GM19452 (cell line): ENCODE data around the gene PLVAP.
"Not testable (repeated sequence)": the region's sequence is repeated elsewhere in the genome, so short reads cannot be mapped to it uniquely, and the experiment has no call there.

Source experiments
- ATAC-seq: cut with Tn5 transposase; IDR thresholded peaks from one replicate; pipeline ENCODE4 v1.9.1; 2021; ENCODE audit not compliant: unreplicated experiment

Gene PLVAP

DNA sequence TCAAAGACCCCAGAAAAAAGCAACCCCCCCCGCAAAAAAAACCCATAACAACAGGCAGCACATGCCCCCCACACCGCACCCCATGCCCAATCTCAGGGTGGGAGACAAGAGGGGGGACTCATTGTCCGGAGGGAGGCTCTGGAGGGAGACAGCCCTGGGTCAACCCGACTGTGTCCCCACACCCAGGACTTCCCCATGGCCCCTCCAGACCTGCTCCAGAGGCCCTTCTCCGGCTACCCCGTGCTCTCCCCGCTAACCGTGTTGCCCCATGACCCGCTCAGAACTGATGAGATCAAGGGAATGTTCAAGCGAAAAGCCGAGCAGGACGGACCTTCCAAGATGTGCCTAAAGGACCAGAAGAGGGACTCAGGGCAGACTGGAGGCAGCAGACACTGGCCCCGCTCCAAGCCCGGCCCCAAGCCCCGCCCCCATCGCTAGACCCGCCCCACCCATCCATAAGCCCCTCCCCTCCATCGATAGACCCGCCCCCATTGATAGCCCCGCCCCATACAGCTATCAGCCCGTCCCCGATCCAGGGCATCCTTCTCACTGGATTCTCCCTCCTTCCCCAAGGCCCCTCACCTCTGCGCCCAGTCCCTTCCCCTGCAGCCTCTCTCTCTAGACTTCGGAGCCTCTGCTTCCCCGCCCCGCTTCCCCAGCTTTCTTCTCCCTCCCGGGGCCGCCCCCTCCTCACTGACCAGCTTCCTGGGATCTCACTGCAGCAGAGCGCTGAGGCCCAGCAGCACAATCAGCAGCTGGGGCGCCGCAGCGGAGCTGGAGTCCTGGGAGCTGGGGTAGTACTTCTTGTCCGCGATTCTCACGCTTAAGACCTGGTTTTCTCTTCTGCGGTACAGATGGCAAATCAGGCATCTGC, 26.1 kb upstream of the PLVAP start:
- ATAC-seq: no peak

DNA sequence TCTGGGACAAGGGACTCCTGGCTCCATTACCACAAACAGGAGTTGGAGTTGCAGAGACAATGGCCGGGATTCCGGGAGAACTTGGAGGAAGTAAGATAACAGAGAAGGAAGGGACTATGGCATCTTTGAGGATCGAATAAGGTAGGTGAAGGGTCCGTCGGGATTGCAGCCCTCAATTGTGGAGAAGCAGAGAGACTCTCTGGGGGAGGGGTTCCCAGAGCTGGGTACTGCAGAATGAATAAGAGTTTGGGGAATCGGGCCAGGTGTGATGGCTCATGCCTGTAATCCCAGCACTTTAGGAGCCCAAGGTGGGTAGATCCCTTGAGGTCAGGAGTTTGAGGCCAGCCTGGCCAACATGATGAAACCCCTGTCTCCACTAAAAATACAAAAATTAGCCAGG, 24.5 kb upstream of the PLVAP start:
- no peak for ATAC-seq

DNA sequence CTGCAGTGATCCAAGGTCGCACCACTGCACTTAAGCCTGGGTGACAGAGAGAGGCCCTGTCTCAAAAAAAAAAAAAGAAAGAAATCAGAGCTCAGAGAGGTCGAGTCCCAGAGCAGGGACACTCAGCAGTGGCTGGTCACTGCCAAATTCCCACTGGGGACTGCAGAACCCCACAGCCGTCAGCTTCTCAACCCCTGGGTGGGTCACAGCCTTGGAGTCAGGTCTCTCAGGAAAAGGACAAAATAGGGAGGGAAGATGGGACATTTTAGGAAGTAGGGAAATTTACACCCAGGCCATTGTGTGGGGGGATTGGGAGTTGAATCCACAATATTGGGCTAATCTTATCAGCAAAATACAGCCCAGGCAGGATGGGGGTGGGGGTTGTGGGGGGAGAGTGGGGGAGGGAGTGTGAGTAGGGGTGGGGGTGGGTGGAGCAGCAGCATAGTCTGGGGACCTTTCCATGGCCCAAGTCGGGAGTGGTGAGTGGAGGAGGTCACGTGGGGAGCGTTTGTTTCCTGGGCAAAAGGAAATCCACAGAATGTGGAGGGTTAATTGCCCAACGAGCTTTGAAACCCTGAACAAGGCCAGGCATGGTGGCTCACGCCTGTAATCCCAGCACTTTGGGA, 21.9 kb upstream of the PLVAP start:
- no peak for ATAC-seq

DNA sequence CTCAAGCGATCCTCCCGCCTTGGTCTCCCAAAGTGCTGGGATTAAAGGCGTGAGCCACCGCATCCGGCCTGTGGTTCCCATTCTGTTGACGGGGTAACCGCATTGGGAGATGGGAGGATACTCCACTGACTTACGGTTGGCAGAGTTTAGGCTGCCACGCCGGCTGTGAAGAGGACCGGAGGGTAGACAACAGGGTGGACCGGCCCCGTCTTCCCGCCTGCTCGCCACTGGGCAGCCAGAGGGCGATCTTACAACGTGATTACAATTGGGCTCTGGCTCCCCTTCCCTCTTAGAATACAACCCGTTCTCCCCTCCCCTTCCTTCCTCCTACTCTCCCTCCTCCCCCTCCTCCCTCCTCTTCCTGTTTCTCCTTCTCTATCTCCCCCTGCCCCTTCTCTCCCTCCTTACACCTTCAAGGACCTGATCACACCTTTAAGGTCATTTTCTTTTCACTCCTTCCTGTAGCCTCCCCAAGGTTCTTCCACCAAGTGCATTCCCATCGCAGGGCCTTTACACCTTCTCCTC, 17.8 kb upstream of the PLVAP start:
- no peak for ATAC-seq

DNA sequence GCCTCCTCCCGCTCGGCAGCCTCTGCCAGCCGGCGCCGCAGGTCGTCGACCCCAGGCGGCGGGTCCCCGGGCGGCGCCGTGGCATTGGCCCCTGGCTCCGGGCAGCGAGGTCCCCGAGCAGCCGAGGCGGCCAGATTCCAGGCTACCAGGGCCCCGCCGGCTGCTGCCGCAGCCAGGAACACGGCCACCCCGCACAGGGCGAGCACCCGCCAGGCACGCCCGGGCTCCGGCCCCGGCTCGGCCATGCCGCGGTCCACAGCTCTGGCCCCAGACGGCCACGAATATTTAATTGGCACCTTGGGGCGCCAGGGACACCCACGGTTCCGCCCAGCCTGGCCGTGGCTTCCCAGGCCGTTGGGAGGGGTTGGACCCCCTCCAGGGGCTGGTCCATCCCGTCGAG, 16.8 kb upstream of the PLVAP start, which contains the start of gene CCDC194:
TSS of gene CCDC194 (minus strand) at position 283 of the 400 bp plus-strand sequence. CDS start at position 245, 38 bp downstream.
- no peak for ATAC-seq

DNA sequence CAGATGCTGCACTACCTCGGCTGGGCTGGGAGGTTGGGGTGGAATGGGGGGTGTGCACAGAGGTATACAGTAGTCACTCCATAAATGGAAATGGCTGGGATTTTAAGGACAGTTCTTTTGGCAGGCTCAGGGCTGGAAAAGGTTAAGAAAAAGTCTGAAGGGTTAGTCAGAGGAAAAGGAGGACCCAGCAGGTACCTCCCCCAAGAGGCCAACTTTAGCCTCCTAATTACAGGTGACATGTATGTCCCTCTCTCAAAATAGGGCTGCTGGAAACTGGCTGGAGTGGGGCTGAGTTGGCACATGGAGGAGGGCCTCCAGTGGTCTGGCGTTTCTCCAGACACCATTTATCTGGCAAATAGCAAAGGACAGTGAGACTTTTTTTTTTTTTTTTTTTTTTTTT, 15.9 kb upstream of the PLVAP start:
- no peak for ATAC-seq

DNA sequence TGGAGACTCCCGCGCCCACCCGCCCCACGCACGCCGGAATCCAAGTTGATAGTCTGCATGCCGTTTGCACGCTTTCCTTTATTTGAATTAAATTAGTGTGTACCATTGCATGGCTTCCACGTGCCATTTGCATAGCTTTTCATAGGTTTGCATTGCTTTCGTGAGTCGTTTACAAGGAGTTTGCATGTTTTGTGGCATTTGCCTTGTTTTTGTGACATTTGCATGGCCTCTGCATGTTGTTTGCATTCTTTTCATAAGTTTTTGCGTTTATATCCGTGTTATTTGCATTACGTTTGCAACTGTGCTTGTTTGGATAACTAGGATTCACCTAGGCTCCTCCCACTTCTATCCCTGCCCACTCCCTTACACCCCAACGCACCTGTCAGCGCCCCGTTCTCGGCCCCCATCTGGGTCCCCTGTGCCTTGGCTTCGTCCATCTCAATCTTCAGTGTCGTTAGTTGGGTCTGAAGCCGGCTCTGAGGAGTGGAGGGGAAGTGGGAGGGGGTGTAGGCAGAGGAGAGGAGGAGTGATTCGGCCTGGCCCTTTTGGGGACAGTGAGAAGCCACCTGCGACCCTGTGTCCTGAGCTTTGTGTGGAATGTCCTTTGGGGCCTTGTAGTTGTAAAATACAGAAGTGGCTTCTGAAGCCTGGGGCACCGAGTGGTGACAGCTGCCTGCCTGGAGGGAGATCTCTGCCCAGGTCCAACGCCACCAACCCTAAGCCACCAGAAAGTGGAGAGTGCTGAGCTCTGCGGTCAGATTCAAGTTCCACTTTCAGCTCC, 14.4 kb upstream of the PLVAP start:
- ATAC-seq: no peak

DNA sequence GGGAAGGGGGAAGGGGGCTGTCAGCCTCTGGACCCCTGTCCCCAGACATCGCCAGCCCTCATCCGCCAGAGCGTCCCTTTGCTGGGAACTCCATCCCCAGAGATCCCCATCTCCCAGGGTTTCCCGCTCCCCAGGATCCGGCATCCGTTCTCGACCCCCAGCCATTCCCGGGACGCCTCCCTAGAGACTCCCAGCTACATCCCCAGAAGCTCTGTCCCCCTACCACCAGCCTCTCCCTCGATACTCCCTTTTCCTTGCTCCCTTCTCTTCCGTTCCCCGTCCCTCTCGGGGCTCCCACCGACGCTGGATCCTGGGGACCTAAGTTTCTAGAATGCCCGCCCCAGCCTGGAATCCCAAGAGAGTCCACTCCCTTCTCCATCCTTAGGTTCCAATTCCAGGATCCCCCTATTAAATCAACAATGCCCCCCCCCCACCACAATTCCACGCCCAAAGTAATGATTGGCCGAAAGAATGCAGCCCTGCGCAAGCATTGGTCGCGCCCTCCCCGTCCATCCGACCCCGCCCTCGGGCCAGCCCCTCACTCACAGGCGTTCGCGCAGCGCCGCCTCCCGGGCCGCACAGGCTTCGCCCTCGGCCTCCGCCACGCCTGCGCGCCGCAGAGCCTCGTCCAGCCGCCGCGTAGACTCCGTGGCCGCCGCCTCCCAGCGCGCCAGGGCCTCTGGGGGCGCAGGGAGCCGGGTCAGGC, 13.7 kb upstream of the PLVAP start:
- peak; percentile 92 for ATAC-seq

DNA sequence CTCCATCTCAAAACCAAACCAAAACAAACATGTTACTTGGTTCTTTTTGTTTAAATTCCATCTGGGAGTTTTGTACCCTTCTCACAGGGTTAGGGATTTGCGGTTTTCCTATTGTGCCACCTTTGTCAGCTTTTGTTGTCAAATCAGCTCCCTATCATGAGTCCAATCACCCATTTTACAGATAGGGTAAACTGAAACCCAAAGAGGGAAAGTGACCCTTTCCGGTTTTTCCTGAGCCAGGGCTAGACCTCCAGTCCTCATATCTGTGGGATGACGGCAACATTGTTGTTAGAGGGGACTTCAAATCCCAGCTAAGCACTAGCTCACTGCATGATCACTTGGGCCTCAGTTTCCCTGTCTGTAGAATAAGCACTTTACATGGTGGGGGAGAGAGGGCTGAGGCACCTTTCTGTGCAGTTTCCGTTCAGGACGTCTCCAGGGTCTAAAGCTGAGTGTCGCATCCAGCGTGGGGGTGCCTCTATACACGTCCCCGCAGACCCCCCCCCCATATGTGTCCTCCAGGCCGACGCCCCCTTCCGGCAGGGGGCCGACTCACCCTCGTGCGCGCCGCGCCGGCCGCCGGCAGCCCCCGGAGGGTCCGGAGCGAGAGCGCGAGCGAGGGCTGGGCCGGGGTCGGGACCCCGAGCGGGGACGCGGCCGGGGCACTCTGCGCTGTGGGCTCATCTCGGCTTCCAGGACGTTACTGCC, 13.0 kb upstream of the PLVAP start:
- ATAC-seq: no peak

DNA sequence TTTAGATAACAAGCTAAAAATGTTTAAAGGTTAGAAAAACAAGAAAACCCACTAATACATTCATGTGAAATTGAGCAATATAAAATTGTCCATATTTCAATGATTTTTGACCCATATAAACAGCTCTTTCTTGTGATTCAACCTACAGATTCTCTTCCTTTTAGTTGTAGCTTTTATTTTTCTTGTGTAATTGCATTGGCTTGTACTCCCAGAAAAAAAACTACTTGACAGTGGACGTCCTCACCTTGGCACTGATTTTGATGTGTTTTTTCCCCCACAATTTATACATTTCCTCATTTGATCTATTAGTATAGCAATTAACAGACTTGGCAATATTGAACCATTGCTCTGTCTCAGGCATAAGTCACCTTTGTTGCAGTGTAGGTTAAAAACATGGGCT, 12.1 kb upstream of the PLVAP start:
- ATAC-seq: no peak

DNA sequence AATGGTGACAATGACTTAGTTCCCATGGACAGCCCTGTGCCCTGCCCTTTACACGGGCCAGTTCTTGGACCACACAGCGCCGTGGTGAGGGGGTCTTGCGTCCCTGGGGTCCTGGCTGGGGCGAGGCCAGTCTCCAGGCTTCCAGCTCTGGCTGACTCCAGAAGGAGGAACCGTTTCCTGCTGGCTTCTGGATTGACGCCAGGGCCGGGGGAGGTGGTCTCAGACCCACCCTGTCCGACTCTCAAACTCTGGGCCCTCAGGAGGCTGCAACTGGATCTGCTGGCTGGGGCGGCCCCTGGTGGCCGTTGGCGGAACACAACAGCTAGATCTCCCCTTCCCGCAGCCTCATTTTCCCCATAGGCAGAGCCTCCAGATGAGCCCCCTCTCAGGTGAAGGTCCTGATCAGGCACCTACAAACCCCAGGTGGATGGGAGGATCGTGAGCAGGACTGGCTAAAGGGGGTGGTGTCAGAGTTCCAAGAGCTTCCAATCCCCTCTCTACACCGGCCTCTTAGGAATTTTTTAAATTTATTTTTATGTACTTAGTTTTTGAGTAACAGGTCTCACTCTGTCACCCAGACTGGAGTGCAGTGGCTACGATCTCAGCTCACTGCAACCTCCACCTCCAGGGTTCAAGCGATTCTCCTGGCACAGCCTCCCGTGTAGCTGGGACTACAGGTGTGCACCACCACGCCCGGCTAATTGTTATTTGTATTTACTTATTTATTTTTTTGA, 8.9 kb upstream of the PLVAP start:
- ATAC-seq: no peak

DNA sequence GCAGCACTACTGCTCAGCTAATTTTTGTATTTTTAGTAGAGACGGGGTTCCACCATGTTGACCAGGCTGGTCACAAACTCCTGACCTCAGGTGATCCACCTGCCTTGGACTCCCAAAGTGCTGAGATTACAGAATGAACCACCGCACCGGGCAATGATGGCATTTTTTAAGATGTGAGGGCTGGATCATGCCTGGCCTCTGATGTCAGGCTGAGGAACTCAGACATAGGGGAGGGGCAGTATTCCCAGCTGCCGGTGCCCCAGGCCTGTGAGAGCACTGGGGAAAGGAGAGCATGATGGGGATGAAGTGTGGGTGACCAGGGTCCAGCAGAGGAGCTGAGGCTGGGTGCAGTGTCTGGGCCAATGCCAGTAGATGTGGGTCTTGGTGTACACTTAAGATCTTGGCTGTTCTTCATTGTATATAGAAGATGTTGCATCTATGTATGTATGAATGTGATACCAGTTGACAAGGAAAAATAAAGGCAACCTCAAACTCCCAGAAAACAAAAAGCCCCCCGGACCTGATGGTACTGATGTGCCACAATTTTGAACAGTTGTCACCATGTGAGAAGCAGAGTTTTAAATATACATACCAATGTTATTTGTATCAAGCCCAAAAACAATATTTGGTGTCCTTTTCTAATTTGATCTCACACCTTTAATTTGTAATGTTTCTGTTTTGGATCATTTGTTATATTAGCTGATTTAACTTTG, 3.4 kb upstream of the PLVAP start:
- ATAC-seq: no peak

DNA sequence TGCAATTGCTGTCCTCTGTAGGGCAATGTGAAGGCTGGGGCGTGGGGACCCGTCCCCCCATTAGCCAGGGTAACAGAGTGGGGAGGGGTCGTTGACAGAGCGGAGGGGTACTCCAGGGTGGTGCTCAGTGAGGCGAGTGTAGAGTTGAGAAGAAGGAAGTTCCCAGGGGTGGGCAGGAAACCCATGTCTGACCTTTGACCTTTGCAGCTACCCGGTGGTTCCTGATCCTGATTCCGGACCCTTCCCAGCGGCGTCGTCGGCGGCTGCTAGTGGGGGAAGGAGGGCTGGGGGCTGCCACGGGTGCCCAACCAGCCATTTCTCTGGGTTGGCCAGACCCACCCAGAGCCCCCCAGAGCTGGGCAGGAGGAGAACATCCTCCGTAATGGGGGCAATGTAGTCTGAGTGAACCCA, 2.1 kb upstream of the PLVAP start:
- ATAC-seq: no peak

DNA sequence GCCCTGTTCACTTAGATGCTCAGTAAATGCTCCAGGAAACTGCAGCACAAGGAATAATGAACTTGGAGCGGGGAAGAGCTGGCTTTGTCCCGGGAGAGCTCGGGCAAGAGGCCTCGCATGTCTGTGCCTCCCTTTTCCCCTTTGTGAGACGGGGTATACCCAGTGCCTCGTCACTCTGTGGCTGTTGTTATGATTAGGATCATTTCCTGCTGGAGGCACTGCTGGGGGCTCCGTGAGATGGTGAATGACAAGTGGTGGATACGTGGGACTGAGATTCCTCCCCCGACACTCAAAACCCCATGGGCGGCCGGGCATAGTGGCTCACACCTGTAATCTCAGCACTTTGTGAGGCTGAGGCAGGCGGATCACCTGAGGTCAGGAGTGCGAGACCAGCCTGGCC, 1.1 kb upstream of the PLVAP start:
- no peak for ATAC-seq

DNA sequence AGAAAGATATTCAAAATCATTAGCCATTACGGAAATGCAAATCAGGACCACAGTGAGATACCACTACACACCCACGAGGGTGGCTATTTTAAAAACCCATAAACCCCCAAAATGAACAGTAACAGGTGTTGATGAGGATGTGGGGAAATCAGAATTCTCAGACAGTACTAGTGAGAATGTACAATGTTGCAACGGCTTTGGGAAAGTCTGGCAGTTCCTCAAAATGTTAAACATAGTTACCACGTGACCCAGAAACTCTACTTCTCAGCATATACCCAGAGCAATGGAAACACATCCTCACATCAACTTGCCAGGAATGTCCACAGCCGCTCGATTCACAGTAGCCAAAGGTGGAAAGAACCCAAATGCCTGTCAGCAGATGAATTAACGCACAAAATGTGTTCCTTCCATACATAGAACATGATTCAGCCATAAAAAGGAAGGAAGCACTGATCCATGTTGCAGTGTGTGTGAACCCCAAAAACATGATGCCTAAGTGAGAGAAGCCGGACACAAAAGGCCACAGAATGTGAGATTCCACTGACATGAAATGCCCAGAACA, 7.0 kb downstream of the PLVAP start:
- peak; percentile 77 for ATAC-seq

DNA sequence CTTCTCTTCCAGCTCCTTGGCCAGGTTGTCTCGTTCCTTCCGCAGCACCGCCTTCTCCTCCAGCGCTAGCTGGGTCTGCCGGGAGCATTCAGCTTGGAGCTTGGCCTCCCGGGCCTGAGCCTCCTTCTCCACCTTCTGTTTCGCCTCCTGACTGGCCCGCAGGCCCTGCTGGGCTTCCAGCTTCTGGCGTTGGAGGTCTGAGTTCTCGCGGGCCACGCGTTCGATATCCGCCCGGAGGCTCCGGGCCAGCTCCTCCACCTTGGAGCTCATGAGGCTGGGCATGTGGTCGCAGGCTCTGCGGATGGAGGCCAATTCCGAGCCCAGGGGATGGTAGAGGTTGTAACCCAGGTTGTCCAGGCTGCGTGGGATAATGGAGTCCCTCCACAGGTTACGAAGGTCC, 11.8 kb downstream of the PLVAP start:
- no peak for ATAC-seq

DNA sequence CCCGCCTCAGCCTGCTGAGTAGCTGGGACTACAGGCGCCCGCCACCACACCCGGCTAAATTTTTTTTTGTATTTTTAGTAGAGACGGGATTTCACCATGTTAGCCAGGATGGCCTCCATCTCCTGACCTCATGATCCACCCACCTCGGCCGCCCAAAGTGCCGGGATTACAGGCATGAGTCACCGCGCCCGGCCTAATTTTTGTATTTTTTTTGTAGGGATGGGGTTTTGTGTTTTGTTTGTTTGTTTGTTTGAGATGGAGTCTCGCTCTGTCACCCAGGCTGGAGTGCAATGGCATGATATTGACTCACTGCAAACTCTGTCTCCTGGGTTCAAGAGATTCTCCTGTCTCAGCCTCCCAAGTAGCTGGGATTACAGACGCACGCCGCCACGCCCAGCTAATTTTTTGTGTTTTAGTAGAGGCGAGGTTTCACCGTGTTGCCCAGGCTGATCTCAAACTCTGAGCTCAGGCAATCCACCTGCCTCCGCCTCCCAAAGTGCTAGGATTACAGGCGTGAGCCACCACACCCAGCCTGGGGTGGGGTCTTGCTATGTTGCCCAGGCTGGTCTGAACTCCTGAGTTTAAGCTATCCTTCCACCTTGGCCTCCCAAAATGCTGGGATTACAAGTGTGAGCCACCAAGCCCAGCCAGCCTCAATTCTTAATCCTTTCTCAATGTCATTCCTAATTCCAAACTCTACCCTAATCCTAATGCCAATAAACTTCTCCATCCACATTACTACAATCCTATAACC, 13.1 kb downstream of the PLVAP start:
- not testable (repeated sequence) for ATAC-seq
